ENCODE measurements around the gene FBXO10. TPM values are rescaled to one million over a fixed set of nuclear protein-coding genes. Genes with fewer than 3 reads are reported as not detected.
A peak's percentile ranks its signal among the peaks of the same experiment; 100 is the strongest.

FBXO10 gene, protein sequence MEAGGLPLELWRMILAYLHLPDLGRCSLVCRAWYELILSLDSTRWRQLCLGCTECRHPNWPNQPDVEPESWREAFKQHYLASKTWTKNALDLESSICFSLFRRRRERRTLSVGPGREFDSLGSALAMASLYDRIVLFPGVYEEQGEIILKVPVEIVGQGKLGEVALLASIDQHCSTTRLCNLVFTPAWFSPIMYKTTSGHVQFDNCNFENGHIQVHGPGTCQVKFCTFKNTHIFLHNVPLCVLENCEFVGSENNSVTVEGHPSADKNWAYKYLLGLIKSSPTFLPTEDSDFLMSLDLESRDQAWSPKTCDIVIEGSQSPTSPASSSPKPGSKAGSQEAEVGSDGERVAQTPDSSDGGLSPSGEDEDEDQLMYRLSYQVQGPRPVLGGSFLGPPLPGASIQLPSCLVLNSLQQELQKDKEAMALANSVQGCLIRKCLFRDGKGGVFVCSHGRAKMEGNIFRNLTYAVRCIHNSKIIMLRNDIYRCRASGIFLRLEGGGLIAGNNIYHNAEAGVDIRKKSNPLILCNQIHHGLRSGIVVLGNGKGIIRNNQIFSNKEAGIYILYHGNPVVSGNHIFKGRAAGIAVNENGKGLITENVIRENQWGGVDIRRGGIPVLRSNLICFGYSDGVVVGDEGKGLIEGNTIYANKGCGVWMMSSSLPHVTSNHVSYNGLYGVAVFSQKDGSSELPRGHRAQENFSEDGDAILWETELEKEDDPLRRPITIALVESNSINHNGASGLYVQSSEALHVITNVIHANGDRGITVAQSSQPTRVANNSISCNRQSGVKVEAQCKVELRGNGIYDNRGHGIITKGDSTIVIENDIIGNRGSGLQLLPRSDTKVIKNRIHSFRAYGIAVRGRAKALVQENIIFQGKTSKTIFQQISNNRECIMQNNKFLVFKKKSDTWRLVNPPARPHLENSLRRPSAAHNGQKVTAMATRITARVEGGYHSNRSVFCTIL
- 1 to 10 TPM; 5.1 to 6.9 (median 5.9) TPM for total RNA-seq

DNA sequence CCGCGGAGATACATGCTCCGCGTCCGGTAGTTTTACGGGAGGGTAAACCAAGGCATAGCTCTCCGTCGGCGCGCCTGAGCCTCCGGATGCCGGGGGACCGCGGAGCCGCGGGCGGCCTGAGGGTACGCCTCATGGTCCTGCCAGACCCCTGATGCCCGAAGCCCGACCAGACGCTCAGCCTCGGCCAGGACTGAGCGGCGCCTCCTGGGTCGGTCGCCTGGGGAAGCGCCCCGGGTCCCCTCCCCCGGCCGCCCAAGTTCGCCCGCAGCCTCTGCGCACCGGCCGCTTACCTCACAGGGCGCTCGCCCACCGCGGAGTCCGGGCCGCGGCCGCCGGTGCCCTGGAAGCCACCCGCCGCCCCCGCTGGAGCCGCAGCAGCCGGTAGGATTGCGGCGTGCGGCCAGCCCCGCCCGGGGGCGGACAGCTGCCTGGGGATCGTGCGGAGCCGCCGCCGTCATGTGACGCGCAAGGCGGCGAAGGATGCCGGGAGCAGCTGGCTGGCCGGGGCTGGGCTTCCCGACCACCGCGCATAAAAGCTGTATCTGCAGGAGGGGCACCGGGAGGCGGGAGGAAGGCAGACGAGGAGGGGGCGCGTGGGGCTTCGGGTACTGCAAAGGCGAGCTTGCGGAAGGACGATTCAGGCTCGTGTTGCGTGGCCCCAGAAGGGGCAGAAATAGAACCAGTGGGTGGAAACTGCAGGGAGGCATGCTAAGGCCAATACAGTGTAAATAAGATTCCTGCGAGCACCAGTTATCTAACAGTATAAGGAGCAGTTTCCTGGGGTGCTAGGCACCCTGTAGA is at the start of gene FBXO10:
TSS of gene FBXO10 (minus strand) at position 460 of the 801 bp plus-strand sequence. CDS start 34,612 bp downstream, outside the sequence.
- H3K4me3 ChIP-seq = peak within 1 kb of the TSS; percentile 64 to 71 (median 70)
- H3K4me1 ChIP-seq = peaks cover 0 to 3% of the 10 kb centered on the region in 2 donors
- peak; percentile 39 to 61 for DNase-seq (ENCODE audit: low spot score in 2 of 2)
- H3K27me3 ChIP-seq = no peaks in the 10 kb centered on the region
- no peaks in the 10 kb centered on the region for H3K9me3 ChIP-seq
- peak within 1 kb of the TSS; percentile 64 to 83 for H3K27ac ChIP-seq
- no peaks in the 10 kb centered on the region for H3K36me3 ChIP-seq
- TF ChIP-seq POLR2AphosphoS5 (IDR thresholded peaks at IDR 0.05) = peak in 1 of 3 donors; percentile 14
- TF ChIP-seq POLR2A (IDR thresholded peaks at IDR 0.05) = no peak
- intact Hi-C loops (cut with DNase I; ENCODE audit: low total_unique reads) = no loop called here

DNA sequence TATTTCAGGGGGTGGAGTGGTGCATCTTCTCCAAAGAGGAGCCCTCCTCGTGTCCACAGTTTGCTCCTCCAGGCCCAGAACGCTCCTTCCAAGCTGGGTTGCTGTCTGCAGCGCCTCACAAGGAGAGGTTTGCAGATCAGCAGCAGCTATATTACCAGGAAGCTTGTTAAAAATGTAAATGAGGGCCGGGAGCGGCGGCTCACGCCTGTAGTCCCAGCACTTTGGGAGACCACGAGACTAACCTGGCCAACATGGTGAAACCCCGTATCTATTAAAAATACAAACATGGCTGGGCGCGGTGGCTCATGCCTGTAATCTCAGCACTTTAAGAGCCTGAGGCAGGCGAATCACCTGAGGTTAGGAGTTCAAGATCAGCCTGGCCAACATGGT is 49.6 kb upstream of the FBXO10 start:
- Histone ChIP-seq H3K4me3 (no peak overlapping the region), H3K9me3 (no peaks in the 10 kb centered on the region), H3K27ac (no peak overlapping the region), H3K36me3 (no peaks in the 10 kb centered on the region), H3K4me1 (no peaks in the 10 kb centered on the region), H3K27me3 (no peaks in the 10 kb centered on the region)
- TF ChIP-seq, protein P1, sequence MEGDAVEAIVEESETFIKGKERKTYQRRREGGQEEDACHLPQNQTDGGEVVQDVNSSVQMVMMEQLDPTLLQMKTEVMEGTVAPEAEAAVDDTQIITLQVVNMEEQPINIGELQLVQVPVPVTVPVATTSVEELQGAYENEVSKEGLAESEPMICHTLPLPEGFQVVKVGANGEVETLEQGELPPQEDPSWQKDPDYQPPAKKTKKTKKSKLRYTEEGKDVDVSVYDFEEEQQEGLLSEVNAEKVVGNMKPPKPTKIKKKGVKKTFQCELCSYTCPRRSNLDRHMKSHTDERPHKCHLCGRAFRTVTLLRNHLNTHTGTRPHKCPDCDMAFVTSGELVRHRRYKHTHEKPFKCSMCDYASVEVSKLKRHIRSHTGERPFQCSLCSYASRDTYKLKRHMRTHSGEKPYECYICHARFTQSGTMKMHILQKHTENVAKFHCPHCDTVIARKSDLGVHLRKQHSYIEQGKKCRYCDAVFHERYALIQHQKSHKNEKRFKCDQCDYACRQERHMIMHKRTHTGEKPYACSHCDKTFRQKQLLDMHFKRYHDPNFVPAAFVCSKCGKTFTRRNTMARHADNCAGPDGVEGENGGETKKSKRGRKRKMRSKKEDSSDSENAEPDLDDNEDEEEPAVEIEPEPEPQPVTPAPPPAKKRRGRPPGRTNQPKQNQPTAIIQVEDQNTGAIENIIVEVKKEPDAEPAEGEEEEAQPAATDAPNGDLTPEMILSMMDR (IDR thresholded peaks at IDR 0.05) = no peak
- no peak for TF ChIP-seq POLR2A (IDR thresholded peaks at IDR 0.05)
- TF ChIP-seq POLR2AphosphoS5 (IDR thresholded peaks at IDR 0.05) = no peak
- intact Hi-C loops (cut with DNase I; ENCODE audit: low total_unique reads) = no loop called here
- no peak for DNase-seq (ENCODE audit: low spot score in 2 of 2)

DNA sequence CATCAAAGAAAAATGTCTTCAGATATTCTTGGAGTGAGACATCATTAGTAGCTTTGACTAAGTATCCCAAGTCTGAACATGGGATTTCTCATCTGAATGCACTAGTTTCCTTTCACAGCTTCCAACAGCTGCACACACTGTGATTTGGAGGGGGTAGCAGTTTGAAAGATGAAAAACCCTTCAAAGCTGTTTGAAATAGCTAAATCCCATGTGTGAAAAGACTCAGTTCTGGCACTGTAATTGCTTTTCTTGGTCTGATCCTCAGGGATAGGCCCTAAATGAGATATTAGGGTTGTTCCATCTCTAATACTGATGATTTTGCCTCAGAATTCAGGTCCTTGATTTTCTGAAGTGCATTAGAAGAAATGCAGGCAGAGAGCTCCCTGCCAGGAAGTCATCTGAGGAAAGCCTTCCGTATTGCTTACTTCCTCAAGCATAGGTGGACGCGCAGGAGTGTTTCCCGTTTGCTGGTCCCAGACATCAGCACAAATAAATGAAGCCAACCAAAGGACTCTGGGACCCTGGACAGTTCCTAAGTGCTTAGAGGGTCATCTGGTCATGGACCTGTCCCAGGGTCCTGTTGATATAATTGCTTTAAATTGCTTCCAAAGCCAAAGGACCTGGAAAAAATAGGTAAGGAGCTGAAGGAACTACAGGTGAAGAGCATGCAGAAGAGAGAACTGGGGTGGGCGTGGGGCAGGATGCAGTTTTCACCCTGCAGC is 49.0 kb upstream of the FBXO10 start:
- no peak overlapping the region for H3K27ac ChIP-seq
- no peaks in the 10 kb centered on the region for H3K36me3 ChIP-seq
- TF ChIP-seq POLR2A (IDR thresholded peaks at IDR 0.05) (no peak), POLR2AphosphoS5 (IDR thresholded peaks at IDR 0.05) (no peak)
- TF ChIP-seq, protein P1 (IDR thresholded peaks at IDR 0.05) = no peak
- intact Hi-C loops (cut with DNase I; ENCODE audit: low total_unique reads) = no loop called here
- DNase-seq (ENCODE audit: low spot score in 2 of 2) = no peak
- no peaks in the 10 kb centered on the region for H3K27me3 ChIP-seq
- H3K4me1 ChIP-seq = no peaks in the 10 kb centered on the region
- no peak overlapping the region for H3K4me3 ChIP-seq
- no peaks in the 10 kb centered on the region for H3K9me3 ChIP-seq

DNA sequence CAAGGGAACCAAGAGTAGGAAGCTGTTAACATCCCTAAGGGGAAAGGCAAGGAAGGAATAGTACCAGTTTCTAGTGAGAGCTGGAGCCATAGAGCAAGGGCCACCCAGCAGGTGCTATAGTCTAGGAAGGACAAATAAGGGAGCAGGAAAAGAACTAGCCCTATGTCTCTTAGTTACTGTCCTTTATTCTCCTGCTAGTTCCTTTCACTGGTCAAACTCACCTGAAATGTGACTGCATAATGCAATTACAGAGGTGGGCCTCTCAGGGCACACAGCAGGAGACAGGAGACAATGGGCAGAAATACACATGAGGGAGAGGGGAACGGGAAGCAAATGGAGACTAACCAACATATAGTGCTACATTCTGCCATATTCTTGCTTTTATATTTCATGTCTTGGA is 47.9 kb upstream of the FBXO10 start:
- Histone ChIP-seq H3K4me1 (no peaks in the 10 kb centered on the region), H3K9me3 (no peaks in the 10 kb centered on the region), H3K27ac (no peak overlapping the region), H3K4me3 (no peak overlapping the region), H3K36me3 (no peaks in the 10 kb centered on the region), H3K27me3 (no peaks in the 10 kb centered on the region)
- TF ChIP-seq POLR2A (IDR thresholded peaks at IDR 0.05) = no peak
- TF ChIP-seq POLR2AphosphoS5 (IDR thresholded peaks at IDR 0.05) = no peak
- TF ChIP-seq, protein P1 (IDR thresholded peaks at IDR 0.05) = no peak
- DNase-seq (ENCODE audit: low spot score in 2 of 2) = no peak
- intact Hi-C loops (cut with DNase I; ENCODE audit: low total_unique reads) = no loop called here

Measured in breast epithelium (tissue), 4 donors.